NCI-H2029 treated with DMSO at 0.1 percent for 48 hours (cell line): Measurements from ENCODE around the gene TRPM3.

Source experiments
- DNase-seq: peaks from one replicate; lab custom pipeline; 2025; lab: John Stamatoyannopoulos, UW

Gene TRPM3

DNA sequence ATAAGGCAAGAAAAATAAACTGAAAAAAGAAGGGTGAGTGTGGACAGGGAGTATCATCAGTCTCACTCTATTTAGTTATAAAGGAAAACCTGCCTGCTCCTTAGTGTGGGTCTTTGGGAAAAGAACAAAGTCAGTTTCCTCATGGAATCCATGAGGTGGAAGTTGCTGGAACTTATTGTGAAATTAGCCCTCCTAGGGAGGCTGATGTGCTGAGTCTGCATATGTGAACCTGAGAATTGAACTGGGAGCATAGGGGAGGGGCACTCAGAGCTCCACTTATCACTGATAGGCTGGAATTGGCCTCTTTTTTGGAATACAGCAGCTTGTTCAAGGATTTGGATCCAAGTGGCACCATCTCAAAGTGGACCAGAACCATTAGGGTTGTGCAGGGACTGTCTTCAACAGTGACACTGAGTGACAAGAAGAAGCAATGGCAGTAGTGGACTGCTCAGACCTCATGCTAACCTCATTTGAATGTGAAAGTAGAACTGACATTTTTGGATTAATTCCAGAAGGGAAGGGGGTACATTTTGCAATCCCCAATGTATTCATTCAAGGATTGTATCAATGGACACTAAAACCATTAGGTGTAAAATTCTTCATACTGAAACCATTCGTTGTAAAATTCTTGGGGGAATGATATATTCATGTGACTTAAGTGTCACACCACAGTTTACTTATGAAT lies 603.4 kb downstream of the TRPM3 start:
- DNase-seq = no peak

DNA sequence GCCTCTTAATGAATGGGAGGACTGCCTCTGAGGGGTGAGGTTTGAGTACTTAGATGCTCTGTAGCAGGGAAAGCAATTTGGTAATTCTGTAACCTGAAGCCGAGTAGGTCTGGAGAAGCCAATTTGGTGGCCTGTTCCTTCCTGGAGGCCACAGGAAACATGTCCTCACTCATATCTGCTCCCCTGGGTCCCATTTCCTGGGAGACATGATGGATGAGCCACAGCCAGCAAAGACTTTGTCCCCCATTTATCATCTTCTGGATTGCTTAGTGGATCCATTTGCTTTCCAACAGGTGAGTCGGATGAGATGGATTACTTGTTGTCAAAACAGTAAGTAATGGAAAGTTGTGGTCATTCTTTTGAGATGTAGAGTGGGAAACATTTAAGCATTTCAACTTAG lies 607.1 kb downstream of the TRPM3 start:
- DNase-seq = no peak

DNA sequence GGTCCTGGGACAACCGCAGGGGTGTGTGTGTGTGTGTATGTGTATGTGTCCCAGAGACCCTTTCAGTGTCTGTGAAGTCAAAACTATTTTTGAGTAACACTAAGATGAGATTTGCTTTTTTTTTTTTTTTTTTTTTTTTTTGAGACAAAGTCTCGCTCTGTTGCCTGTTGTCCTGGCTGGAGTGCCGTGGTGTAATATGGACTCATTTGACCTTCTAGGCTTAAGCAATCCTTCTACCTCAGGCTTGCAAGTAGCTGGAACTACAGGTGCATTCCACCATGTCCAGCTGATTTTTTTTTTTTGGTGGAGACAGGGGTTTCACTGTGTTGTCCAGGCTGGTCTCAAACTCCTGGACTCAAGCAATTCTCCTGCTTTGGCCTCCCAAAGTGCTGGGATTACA lies 609.6 kb downstream of the TRPM3 start:
- no peak for DNase-seq

DNA sequence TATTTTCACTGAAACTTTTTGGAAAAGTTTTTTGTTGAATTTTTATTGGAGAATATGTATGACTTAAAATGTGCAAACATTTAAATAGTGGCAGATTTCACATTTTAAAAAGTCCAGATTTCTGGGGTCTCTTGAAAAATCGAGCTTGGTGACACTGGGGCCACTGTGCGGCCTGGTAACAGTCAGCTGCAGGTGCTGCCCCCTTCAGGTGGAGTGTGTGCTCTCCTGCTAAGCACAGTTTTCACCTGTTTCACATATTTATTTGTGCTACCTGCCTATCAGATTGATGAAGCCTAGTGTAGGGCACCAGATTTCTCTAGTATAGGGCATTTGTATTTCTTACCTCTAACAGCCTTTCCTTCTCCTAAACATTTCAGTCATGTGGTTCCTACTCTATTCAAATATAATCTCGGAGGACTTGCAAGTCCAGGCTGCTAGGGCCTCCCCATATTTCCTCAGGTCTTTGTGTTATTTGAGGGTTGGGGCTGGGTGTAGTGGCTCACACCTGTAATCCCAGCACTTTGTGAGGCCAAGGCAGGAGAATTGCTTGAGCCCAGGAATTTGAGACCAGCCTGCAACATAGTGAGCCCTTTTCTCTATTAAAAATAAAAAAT lies 611.2 kb downstream of the TRPM3 start:
- DNase-seq = no peak

DNA sequence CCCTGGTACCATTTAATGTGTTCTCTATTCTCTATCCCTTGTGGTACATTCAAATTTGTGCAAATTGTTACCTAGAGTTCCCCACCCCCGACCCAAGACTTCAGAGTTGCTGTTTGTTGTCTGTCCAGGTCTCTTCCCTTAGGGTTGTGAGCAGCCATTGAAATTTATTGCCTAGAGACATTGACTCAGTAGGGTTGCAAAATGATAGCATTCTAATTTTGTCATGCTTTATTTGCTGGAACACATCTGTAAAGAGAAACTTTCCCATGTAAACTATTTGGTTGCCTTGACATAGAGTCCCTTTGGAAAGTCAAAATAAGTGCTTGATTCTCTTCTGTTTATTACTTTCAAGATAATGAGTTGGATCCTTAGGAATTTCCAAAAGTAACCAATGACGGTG lies 615.3 kb downstream of the TRPM3 start:
- DNase-seq = no peak

DNA sequence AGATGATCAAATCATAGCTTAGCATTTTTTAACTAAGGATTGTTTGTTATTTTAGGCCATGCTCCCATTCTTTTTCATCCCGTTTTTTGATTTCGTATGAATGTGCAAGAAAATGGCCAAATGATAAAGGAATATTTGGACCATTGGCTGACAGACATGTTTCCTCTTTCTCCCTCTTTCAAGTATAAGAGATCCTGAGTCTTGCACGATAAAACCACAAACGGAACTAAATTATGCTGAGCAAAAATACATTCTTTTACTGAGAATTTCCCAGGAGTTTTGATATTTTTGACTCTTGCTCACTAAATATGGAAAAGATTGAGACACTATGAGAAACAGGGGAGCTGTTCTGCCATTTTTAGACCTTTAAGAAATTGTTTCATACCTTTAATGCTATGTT lies 616.6 kb downstream of the TRPM3 start:
- no peak for DNase-seq

DNA sequence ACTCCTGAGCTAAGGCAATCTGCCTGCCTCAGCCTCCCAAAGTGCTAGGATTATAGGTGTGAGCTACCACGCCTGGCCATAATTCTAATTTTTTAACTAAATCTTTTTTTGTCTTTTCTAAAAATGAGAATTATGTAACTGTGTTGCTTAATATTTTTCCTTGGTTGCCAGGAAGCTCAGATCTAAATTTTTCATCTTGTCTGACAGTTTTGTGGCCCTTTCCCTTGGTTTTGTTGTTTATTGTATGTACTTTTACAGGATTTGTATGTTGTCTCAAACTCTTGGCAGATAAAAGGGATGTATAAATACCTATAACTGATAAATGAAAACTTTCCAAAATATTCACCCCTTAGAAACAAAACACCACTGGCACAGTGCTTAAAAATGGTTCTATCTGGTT lies 618.7 kb downstream of the TRPM3 start:
- no peak for DNase-seq

DNA sequence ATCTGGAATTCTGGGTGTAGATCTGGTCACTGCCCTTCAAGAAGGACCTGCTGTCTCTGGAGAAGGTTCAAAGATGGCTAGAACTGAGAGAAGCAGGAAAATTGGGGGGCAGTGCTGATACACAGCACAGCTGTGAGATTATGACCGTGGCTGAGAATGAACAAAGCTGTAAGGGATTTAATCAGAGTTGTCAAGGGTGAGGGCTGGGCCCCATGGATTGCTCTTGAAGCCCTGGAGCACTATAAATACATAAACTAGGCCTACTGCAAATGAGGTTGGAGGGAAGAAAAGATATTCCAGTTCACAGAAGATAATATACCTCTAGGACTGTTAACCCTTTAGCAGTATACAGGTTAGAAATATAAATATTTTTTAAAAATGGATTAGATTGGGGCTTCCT lies 620.6 kb downstream of the TRPM3 start:
- no peak for DNase-seq

DNA sequence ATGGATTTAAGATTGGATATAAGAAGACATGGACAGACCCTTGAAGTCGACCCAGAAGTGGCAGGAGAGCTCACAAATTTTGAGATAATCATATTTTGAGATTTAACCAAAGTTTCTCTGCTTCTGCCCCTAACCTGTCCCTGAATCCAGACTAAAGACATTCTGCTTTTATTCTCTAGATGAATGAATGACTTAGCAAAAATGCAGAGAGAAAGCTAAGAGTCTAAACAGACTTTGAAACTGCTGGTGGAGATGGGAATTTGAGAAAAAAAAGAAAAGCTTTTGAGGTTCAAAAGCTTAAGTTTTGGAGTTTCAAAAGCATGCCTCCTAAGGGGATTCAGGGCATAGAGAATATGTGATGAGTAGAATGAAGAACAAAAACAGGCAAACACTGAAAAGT lies 621.8 kb downstream of the TRPM3 start:
- DNase-seq = no peak

DNA sequence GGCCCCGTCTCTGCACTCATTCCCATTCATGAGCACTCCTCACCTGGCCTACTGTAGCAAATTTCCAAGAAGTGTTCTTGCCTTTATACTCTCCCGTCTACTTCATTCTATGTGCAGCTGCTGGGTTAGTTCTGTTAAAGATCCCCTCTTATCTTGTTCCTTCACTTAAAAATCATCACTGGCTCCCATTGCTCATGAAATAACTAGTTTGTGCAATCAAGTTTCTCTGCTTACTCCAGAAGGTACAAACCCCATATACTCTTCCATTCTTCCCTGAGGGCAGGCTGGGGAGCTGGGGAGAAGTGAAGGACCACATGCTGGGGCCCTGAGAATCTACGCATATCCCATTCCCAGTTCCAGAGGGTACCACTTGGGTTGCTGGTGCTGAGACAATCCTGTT lies 622.6 kb downstream of the TRPM3 start:
- no peak for DNase-seq

DNA sequence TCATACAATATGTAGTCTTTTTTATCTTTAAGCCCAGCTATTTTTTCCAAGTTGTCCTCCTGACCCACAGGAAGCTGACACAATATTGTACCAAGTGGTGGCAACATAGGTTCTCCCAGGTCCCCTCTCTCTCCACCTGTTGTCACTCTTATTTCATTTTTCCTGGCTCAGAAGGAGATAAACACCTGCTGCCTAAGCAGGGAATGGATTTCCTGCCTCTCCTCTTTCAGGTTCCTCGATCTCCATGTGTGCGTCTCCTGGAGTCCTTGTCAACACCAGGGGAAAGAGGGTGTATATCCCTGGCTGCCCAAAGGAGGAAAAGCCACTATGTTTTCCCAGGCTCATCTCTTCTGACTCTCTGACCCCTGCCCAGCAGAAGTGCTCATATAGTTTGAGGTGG lies 625.2 kb downstream of the TRPM3 start:
- DNase-seq = no peak

DNA sequence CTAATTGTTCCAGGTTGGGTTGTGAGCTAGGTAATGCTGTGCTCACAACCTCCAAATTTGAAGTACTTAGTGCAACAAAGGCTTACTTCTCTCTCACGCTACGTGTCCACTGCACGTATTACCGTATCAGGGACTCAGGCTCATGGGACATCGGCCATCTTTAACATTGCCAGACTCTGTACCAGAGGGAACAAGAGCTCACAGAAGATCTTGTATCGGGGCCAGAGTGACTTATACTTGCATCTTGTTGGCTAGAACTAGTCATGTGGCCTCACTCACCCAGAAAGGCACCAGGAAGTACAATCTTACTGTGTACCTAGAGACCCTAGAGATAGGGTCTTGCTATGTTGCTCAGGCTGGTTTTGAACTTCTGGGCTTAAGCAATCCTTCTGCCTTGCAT lies 625.9 kb downstream of the TRPM3 start:
- no peak for DNase-seq

DNA sequence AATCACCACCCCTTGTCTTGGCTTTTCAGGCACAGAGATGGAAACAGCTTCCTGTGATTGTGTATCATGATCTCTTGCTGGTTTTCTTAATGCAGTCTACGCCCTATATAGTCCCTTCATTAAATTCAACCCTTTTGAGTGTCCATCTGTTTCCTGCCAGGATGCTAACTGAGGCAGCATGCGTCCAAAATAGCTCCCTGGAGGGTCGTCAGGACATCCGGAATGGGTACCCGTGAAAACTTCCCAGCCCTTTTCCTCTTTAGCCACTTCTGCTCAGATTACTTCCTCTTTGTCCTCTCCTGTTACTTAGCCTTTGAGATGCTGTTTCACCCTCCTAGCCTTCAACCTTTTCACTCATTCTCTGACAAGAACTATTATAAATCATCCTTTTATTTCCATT lies 627.2 kb downstream of the TRPM3 start:
- DNase-seq = no peak

DNA sequence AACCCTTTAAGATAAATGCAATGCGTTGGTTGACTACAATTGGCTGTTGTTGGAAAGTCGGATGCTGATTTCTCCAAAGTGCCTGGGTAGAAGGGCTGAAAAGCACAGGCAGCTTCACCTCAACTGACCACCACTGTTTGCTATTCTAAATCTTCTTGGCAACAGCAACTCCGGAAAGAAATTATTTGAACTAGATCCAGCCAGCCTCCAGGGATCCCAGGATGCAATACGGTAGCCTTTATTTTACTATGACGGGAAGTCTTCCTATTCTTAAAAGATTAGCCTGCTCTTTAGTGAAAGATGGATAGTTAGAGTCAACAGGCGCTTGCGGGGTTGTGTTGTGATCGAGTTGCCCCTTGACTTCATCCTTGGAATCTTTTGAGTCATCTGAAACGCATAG lies 628.4 kb downstream of the TRPM3 start:
- DNase-seq = no peak

DNA sequence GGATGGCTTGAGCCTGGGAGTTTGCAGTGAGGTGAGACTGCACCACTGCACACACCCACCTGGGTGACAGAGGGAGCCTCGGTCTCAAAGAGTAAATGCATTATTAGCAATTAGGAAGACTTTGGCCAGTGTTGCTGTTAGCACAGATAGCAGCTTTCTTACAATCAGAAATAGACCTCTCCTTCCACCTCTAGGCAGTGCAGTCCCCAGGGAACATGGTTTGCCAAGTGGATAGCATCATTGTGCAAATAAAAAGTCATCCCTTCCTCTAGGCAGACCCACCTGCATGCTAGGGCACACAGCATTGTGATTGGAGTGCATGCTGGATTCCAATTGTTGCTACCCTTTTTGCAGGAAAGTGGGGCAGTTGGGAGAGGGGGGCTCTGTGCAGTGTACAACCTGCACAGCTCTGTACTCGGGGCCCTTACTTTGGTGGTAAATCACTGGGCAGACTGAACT lies 629.1 kb downstream of the TRPM3 start:
- DNase-seq = peak; percentile 25

DNA sequence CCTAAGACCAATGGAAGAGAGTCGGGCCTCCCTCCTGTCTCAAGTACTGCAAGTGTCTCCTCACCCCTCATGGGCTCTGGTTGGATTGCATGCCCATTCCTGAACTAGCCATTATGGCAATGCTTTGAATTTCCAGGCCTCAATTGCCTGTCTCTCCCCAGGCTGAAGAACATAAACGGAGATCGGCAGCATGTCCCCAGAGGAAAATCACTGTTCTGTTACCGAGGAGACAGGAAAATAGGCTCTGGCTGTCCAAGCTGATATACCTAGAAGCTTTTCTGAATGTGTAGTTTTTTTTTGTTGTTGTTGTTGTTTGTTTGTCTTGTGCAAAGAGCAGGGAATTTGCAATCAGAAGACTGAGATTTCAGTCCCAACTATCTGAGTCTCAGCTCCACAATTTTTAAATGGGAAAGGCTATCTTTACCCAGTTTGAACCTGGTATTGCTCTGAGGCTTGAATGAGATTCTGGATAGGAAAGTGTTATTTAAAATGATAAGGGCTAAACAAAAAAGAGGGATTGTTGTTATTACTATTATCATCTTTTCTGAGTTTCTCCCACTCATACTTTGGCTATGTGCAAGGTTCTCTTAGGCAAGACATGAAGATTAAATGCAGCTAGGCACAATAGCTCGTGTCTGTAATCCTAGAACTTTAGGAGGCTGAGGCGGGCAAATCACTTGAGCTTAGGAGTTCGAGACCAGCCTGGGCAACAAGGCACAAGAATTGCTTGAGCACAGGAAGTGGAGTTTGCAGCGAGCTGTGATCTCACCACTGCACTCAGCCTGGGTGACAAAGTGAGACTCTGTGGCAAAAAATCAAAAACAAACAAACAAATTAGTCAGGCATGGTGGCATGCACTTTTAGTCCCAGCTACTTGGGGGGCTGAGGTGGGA lies 629.7 kb downstream of the TRPM3 start:
- no peak for DNase-seq

DNA sequence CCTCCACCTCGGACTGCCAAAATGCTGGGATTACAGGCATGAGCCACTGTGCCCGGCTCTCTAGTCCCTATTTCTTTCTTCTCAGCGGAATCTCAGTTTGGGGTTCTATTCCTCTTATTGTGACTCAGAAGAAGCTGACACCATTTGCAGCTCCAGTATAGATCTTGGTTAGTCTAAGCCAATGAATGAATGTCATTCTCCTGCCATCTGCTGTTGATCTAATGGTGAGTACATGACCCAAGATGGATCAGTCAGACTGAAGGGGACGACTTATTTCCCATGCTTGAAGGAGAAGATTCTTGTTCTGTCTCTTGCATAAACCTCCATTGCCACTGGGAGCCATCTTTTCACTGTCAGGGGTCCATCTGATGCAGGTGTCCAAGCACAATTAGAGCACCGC lies 630.9 kb downstream of the TRPM3 start:
- no peak for DNase-seq

DNA sequence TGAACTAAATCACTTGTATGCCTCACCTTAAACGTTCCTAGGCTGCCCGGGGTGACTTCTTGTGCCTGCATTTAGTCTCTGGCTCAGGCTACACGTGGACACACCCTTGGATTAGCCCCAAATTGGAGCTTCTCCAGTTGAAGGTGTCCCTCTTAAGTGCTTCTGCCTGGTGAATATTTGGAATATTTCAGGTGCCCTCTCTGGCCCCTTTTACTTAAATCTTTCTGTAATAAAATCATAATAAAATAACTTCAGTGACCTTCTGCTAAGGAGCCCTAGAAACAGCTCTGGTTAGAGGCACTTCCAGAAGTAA lies 632.7 kb downstream of the TRPM3 start:
- no peak for DNase-seq

DNA sequence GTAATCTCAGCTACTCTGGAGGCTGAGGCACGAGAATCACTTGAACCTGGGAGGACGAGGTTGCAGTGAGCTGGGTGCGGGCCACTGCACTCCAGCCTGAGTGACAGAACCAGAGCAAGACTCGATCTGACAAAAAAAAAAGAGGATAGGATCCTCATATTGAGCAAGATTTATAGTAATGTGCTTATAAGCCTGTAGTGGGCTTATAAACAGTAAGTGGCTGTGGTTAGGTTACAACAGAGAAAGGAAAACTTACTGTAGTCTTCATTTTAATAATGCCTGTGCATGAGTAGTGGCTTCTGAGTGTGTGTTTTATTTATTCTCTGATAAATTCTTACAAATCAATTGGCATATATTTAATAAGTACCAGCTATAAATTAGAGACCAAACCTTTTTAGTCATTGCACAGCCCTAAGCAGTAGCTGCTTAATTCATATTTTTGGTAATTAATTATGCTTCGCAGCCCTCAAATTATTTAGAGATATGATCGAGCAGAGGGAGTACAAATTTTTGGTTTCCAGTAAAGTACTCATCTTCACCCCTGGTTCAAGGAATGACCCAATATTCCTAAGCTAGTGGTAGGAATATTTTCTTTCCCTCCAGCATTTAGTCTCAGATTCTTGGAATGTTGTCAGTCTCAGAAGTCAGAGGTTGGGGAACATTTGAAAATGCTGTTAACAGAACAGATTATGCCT lies 633.2 kb downstream of the TRPM3 start:
- DNase-seq = no peak

DNA sequence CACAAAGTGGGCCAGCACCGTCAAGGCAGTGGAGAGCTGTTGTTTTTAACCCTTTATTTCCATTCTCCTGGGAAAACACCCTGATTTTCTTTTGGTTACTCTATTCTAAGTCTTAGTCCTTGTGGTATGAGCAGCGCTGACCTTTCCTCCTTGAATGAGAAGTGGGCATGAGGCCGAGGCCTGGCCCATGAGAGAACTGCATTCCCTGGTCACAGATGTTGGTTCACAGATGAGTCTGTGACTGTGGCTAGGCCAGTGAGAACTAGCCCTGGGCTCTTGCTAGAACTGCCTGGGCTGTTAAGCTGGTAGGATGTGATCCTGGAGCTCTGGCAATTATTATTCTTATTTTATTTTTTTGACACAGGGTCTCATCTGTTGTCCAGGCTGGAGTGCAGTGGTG lies 635.3 kb downstream of the TRPM3 start:
- no peak for DNase-seq

DNA sequence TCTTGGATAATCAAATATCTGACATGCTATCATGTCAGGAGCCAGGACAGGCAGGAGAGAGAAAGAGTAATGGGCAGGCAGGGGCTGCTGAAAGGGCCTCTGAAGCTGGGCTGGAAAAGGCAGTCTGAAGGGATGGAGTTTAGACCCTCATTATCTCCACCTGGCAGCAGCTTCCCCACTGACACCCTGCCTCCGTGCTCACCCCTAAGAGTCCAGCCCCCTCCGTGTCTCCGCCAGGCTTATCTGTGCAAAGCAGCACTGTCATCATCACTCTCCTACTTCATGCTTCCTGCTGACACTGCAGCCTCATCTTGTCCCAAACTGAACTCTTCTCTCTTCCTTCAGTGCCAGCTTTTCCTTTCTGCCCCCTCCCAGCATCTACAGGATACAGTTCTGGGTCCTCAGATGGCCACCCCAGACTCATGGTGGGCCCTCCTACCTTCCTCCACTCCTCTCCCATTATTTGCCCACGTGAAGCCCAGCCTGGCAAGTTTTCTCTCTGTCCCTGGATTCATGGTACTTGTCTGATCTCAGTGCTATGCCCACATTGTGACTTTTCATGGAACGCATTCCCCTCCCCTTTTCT lies 636.1 kb downstream of the TRPM3 start:
- no peak for DNase-seq
